Esophagus squamous epithelium (tissue), 5 donors: ENCODE measurements around the gene ZNF469. TPM values are rescaled to one million over a fixed set of nuclear protein-coding genes. Genes with fewer than 3 reads are reported as not detected.

Source experiments
- DNase-seq: peaks from one replicate; lab custom pipeline; 2025; lab: John Stamatoyannopoulos, UW
- H3K27ac ChIP-seq, 4 donors: fragments of 200-600 bp; sonication (generic); one replicate each; pipeline ENCODE4 v1.5.1; 2016 to 2019; ENCODE audit warnings: mild to moderate bottlenecking in 1 of 4
- H3K27me3 ChIP-seq, 4 donors: fragments of 200-600 bp; sonication (generic); 1 replicate in 3 of 4; 2 replicates in 1 of 4; pipeline versions ENCODE4 v1.5.1 to v1.6.0; 2017 to 2021; ENCODE audit warnings: antibody characterized with exemption in 1 of 4
- H3K36me3 ChIP-seq, 3 donors: fragments of 200-600 bp; sonication (generic); one replicate each; pipeline ENCODE4 v1.5.1; 2016 to 2019
- H3K4me1 ChIP-seq, 3 donors: fragments of 200-600 bp; sonication (generic); one replicate each; pipeline ENCODE4 v1.5.1; 2017 to 2019
- H3K4me3 ChIP-seq, 4 donors: fragments of 200-600 bp; sonication (generic); 1 replicate in 3 of 4; 2 replicates in 1 of 4; pipeline ENCODE4 v1.5.1; 2016 to 2019; ENCODE audit warnings: mild to moderate bottlenecking in 2 of 4, moderate library complexity in 1 of 4
- H3K9me3 ChIP-seq, 3 donors: fragments of 200-600 bp; sonication (generic); one replicate each; pipeline ENCODE4 v1.5.1; 2016 to 2019
- CTCF ChIP-seq, 6 experiments: fragments of 450-650 bp in 4 of 6; fragments of 200-600 bp in 2 of 6; sonication (generic) in 2 of 6; IDR thresholded peaks; one replicate each; pipeline ENCODE4 v1.5.1; 2016 to 2019; ENCODE audit warnings: antibody characterized with exemption in 6 of 6, mild to moderate bottlenecking in 4 of 6, moderate library complexity in 4 of 6
- POLR2A ChIP-seq, 4 donors: fragments of 450-650 bp; IDR thresholded peaks; one replicate each; pipeline ENCODE4 v1.6.1; 2017; ENCODE audit warnings: antibody characterized with exemption in 4 of 4, mild to moderate bottlenecking in 4 of 4, moderate library complexity in 3 of 4
- WGBS, 2 donors: methylation state at CpG; one replicate each; pipeline ENCODE4 v1.1.5; 2018; 5-methylcytosine and 5-hydroxymethylcytosine counted together
- intact Hi-C: fragments of 100-400 bp; cut with DNase I; formaldehyde crosslinking; loops from one replicate; pipeline ENCODE4 v1.15.0; 2022
- total RNA-seq, 4 donors: library from RNA; depleted of rRNA; stranded (reverse); fragments of >200 nt; gene quantifications; one replicate each; pipeline ENCODE4 v1.1.0, GENCODE V29; 2016
- donor health status: DM: yes; HTN: yes; CAD: no.

Gene ZNF469
- total RNA-seq, 4 donors from 2014 or later: 0.26 to 0.57 (median 0.35) TPM

- Histone ChIP-seq H3K27me3 (no peaks in the 10 kb centered on the region), H3K36me3 (no peaks in the 10 kb centered on the region), H3K9me3 (no peaks in the 10 kb centered on the region), H3K4me3 (no peak overlapping the region), H3K4me1 (no peaks in the 10 kb centered on the region), H3K27ac (no peak overlapping the region)
- WGBS, 2 donors: 89 to 96% methylated on average over 6 to 7 of the region's 30 CpGs
- intact Hi-C loops: no loop called here
- TF ChIP-seq POLR2A (IDR thresholded peaks at IDR 0.05) (no peak), CTCF (IDR thresholded peaks at IDR 0.05) (no peak)
- DNase-seq: no peak
Observed at GRCh38 chr16:88351491-88352101, 31.2 kb upstream of the ZNF469 start.

- intact Hi-C loops: no loop called here
- no peak for DNase-seq
- 67 to 83% methylated on average over 7 to 8 of the region's 23 CpGs for WGBS, 2 donors
- Histone ChIP-seq H3K4me3 (no peak overlapping the region), H3K36me3 (no peaks in the 10 kb centered on the region), H3K27me3 (no peaks in the 10 kb centered on the region), H3K4me1 (no peaks in the 10 kb centered on the region), H3K9me3 (no peaks in the 10 kb centered on the region), H3K27ac (no peak overlapping the region)
- TF ChIP-seq POLR2A (IDR thresholded peaks at IDR 0.05) (no peak), CTCF (IDR thresholded peaks at IDR 0.05) (no peak)
Observed at GRCh38 chr16:88352261-88353200, 30.2 kb upstream of the ZNF469 start.

- Histone ChIP-seq H3K27me3 (peaks cover 0 to 4% (median 0%) of the 10 kb centered on the region in 4 donors), H3K4me1 (no peaks in the 10 kb centered on the region), H3K9me3 (no peaks in the 10 kb centered on the region), H3K27ac (no peak overlapping the region), H3K36me3 (no peaks in the 10 kb centered on the region), H3K4me3 (no peak overlapping the region)
- no peak for DNase-seq
- intact Hi-C loops: no loop called here
- 84 to 85% methylated on average over 5 to 10 of the region's 22 CpGs for WGBS, 2 donors
- TF ChIP-seq POLR2A (IDR thresholded peaks at IDR 0.05) (no peak), CTCF (IDR thresholded peaks at IDR 0.05) (no peak)
Observed at GRCh38 chr16:88353232-88353631, 29.5 kb upstream of the ZNF469 start.

- no peak overlapping the region for H3K4me3 ChIP-seq
- no peak for DNase-seq
- H3K27me3 ChIP-seq: peaks cover 0 to 7% (median 0%) of the 10 kb centered on the region in 4 donors
- H3K36me3 ChIP-seq: no peaks in the 10 kb centered on the region
- intact Hi-C loops: no loop called here
- H3K27ac ChIP-seq: no peak overlapping the region
- WGBS, 2 donors: 61 to 72% methylated on average over 6 to 10 of the region's 12 CpGs
- TF ChIP-seq CTCF (IDR thresholded peaks at IDR 0.05) (no peak), POLR2A (IDR thresholded peaks at IDR 0.05) (no peak)
- no peaks in the 10 kb centered on the region for H3K9me3 ChIP-seq
- H3K4me1 ChIP-seq: no peaks in the 10 kb centered on the region
Observed at GRCh38 chr16:88353691-88354090, 29.1 kb upstream of the ZNF469 start.
